ENCODE results near the gene DCST1. TPM values are rescaled to one million over a fixed set of nuclear protein-coding genes. Genes with fewer than 3 reads are reported as not detected.

DCST1 gene
- total RNA-seq, 1 donor from 2014 or later = not detected

DNA sequence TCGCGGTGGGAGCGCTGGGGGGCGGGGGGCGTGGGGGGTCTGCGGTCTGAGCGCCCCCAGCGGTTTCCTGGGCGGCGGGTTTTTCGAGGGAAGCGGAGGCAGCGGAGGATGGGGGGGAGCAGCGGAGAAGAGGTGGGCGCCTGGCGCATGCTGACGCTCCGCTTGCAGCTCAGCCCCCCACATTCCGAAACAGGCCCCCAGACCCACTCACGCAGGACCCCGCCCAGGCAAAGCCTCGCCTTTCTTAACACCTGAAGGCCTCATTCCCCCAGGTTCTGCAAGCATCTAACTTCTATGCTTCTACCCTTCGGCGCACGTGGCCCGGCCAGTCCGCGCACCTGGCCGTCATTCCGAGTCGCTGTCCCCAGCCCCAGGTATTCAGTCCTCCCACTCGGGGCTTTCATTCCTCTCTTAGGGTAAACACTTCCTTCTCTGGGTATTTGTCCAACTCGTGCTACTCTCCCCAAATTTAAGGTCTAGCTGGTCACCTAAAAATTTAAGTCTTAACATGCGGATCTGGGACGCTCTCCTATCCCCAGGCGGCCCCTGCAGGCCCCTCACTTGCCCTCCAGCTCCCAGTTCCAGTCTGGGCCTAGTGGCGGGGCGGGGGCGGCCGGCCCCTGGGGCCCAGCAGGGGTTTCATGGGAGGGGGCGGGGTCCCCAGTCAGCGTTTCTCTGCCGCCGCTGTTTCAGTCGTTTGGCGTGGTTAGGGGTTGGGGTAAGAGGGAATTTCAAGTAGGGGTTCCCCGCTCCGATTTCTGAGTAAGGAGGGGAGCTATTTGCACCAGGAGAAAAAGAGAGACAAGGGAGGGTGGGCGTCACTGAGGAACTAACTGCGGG lies 33.8 kb upstream of the DCST1 start:
- TF ChIP-seq, protein P1, sequence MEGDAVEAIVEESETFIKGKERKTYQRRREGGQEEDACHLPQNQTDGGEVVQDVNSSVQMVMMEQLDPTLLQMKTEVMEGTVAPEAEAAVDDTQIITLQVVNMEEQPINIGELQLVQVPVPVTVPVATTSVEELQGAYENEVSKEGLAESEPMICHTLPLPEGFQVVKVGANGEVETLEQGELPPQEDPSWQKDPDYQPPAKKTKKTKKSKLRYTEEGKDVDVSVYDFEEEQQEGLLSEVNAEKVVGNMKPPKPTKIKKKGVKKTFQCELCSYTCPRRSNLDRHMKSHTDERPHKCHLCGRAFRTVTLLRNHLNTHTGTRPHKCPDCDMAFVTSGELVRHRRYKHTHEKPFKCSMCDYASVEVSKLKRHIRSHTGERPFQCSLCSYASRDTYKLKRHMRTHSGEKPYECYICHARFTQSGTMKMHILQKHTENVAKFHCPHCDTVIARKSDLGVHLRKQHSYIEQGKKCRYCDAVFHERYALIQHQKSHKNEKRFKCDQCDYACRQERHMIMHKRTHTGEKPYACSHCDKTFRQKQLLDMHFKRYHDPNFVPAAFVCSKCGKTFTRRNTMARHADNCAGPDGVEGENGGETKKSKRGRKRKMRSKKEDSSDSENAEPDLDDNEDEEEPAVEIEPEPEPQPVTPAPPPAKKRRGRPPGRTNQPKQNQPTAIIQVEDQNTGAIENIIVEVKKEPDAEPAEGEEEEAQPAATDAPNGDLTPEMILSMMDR (IDR thresholded peaks at IDR 0.05; ENCODE audit: unreplicated experiment) = no peak
- Mint-ChIP-seq H3K4me3 (ENCODE audit: low read depth) (peak overlapping the region; percentile 89), H3K27ac (peak overlapping the region; percentile 98), H3K4me1 (ENCODE audit: low read depth) (peaks cover 14% of the 10 kb centered on the region), H3K9me3 (ENCODE audit: low read depth) (no peaks in the 10 kb centered on the region), H3K27me3 (no peaks in the 10 kb centered on the region), H3K36me3 (ENCODE audit: insufficient read depth) (no peaks in the 10 kb centered on the region)
- no peak for DNase-seq (ENCODE audit: low spot score, unreplicated experiment)

DNA sequence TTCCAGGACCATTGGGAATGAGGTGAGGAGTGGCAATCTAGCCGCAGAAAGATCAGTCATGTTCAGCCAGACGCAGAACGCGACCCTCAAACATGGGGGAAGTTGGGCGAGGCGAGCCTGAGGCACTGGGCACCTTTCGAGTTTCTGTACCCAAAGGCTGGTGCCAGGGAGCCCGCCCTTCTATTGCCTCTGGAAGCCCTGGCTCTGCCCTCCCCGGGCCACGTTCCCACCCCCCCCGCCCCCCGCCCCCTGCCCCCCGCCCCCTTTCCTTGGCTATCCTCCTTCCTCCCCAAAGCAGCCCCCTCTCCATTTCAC lies 33.3 kb upstream of the DCST1 start:
- H3K4me1 Mint-ChIP-seq (ENCODE audit: low read depth) = peaks cover 14% of the 10 kb centered on the region
- no peak for DNase-seq (ENCODE audit: low spot score, unreplicated experiment)

DNA sequence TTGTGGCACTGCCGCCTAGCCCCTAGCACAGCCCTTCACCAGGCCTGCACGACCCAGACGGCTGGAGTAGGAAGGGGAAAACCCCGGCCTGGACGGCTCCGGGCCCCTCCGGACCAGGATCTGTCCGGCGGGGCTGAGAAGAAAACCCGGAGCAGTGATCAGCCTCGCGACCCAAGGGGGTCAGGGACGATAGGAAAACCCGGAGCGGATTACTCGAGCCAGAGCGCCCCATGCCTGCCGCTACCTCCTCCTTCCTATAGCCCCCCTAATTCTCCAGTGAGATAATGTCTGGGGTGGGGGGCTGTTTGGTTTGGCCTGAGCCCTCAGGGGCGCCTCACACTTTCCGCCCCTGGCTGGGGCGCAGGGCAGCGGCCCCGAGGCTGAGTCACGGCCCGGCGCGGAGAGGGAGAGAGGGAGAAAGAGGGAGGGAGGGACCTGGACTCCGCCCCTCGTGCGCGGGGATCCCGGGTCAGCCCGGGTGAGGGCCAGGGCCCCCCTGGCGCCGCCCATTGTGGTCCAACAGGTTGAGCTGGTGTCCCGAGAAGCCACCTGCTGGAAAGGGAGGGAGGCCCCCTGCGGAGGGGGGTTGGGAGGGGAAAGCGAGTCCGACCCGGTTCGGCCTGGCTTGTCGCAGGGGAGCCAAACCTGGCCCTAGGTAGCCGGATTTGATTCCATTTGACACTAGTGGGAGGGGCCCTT lies 32.7 kb upstream of the DCST1 start:
- peak; percentile 98 for DNase-seq (ENCODE audit: low spot score, unreplicated experiment)
- H3K9me3 Mint-ChIP-seq (ENCODE audit: low read depth) = no peaks in the 10 kb centered on the region
- peak overlapping the region; percentile 89 for H3K4me3 Mint-ChIP-seq (ENCODE audit: low read depth)
- no peaks in the 10 kb centered on the region for H3K36me3 Mint-ChIP-seq (ENCODE audit: insufficient read depth)
- no peaks in the 10 kb centered on the region for H3K27me3 Mint-ChIP-seq
- H3K4me1 Mint-ChIP-seq (ENCODE audit: low read depth) = peaks cover 14% of the 10 kb centered on the region
- peak overlapping the region; percentile 95 for H3K27ac Mint-ChIP-seq
- TF ChIP-seq, protein P1 (IDR thresholded peaks at IDR 0.05; ENCODE audit: unreplicated experiment) = no peak

More for the DNA sequence above, 33.3 kb upstream of the DCST1 start:
- TF ChIP-seq, protein P1 (IDR thresholded peaks at IDR 0.05; ENCODE audit: unreplicated experiment) = no peak
- Mint-ChIP-seq H3K4me3 (ENCODE audit: low read depth) (peak overlapping the region; percentile 89), H3K36me3 (ENCODE audit: insufficient read depth) (no peaks in the 10 kb centered on the region), H3K27me3 (no peaks in the 10 kb centered on the region), H3K9me3 (ENCODE audit: low read depth) (no peaks in the 10 kb centered on the region), H3K27ac (peak overlapping the region; percentile 98)

DNA sequence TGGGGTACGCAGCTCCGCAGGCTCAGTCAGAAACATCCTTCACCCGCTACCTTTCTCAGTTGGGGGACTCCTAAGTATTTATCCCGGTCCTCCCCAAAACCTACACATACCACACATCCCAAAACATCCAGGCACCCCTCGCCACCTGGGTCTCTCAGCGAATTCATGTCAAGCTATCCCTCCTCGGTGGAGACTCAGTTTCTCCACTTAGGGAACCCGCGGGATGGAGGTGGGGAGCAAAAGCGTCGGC lies 32.3 kb upstream of the DCST1 start:
- H3K27ac Mint-ChIP-seq = peak overlapping the region; percentile 95
- no peaks in the 10 kb centered on the region for H3K27me3 Mint-ChIP-seq
- peak overlapping the region; percentile 89 for H3K4me3 Mint-ChIP-seq (ENCODE audit: low read depth)
- H3K9me3 Mint-ChIP-seq (ENCODE audit: low read depth) = no peaks in the 10 kb centered on the region
- H3K4me1 Mint-ChIP-seq (ENCODE audit: low read depth) = peaks cover 16% of the 10 kb centered on the region
- H3K36me3 Mint-ChIP-seq (ENCODE audit: insufficient read depth) = no peaks in the 10 kb centered on the region
- TF ChIP-seq, protein P1 (IDR thresholded peaks at IDR 0.05; ENCODE audit: unreplicated experiment) = no peak
- no peak for DNase-seq (ENCODE audit: low spot score, unreplicated experiment)

DNA sequence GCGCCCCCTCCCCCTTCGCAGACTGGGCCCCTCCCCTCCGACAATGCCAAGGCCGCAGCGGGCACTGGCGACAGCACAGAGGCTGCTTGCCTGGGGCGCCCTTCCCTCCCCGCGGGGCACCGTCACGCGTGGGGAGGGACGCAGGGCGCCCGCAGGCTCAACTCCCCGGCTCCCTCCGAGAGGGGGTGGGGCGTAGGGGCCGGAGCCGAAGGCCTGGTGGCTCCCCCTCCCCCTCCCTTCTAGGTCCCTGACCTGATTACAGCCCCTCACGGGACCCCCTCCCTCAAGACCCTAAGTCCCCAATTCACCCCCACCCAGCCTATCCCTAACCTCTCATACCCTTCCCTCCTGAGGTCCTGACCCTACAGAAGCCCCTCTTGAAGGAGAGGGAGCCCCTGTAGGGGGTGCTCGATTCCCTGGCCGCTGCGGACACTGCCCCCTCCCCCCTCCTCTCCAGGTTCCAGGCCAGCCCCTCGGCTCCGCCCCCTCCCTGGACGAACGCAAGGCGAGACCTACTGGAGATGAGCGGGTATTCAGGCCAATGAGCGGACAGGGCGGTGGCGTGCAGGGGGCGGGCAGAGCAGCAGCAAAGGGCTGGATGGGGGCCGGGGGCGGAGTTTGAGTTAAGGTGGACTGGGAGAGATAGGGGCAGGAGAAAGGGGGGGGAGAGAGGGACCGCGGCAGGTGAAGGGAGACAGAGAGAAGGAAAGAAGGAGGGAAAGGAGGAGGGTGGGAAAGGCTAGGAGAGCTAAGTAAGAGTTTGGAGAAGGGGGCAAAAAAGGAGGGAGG lies 31.8 kb upstream of the DCST1 start:
- Mint-ChIP-seq H3K9me3 (ENCODE audit: low read depth) (no peaks in the 10 kb centered on the region), H3K36me3 (ENCODE audit: insufficient read depth) (no peaks in the 10 kb centered on the region), H3K27me3 (no peaks in the 10 kb centered on the region), H3K4me3 (ENCODE audit: low read depth) (peak overlapping the region; percentile 89), H3K27ac (peak overlapping the region; percentile 95), H3K4me1 (ENCODE audit: low read depth) (peaks cover 17% of the 10 kb centered on the region)
- TF ChIP-seq, protein P1 (IDR thresholded peaks at IDR 0.05; ENCODE audit: unreplicated experiment) = peak; percentile 48
- peak; percentile 99 for DNase-seq (ENCODE audit: low spot score, unreplicated experiment)
